Activated CD4-positive, alpha-beta T cell treated with anti-CD3 and anti-CD28 coated beads, Interleukin-10, Interleukin-2, amounts not matched to agents 100 ng/mL and 50 ng/mL, durations not matched to agents 16 hours and 8 hours (primary cell): ENCODE measurements around the gene OR8G1.
"Not testable (repeated sequence)": the region's sequence is repeated elsewhere in the genome, so short reads cannot be mapped to it uniquely, and the experiment has no call there.

ENCODE experiments used
- DNase-seq: peaks from one replicate; pipeline ENCODE4 v3.0.0-alpha.2; 2020

OR8G1 gene

GRCh38 chr11:124249869-124250268, 9.0 kb downstream of the OR8G1 start:
- DNase-seq, result not testable (repeated sequence)

DNA sequence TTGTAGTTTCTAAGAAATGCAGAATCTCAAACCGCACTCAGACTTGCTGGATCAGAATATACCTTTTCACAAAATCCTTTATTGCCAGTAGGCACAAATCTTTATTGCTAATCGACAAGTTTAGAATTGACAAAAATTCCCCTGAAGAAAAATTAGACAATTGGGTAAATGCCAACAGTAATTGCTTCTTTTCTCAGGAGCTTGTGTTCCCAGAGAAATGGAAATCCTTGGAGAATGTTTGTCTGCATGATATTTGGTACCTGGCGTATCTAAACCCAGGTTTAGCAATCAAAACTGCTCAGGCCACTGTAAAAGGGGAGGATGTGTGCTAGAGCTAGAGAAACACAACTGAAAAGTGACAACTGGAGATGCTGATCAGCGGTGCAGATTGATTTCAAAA, 15.2 kb downstream of the OR8G1 start, which contains the start of gene OR8G5:
TSS of gene OR8G5 (plus strand) at position 301 of the 400 bp plus-strand sequence. CDS start 8,556 bp downstream, outside the sequence.
- DNase-seq, result no peak

DNA sequence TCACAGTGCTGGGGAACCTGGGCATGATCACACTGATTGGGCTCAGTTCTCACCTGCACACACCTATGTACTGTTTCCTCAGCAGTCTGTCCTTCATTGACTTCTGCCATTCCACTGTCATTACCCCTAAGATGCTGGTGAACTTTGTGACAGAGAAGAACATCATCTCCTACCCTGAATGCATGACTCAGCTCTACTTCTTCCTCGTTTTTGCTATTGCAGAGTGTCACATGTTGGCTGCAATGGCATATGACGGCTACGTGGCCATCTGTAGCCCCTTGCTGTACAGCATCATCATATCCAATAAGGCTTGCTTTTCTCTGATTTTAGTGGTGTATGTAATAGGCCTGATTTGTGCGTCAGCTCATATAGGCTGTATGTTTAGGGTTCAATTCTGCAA, 24.1 kb downstream of the OR8G1 start:
- not testable (repeated sequence) for DNase-seq

DNA sequence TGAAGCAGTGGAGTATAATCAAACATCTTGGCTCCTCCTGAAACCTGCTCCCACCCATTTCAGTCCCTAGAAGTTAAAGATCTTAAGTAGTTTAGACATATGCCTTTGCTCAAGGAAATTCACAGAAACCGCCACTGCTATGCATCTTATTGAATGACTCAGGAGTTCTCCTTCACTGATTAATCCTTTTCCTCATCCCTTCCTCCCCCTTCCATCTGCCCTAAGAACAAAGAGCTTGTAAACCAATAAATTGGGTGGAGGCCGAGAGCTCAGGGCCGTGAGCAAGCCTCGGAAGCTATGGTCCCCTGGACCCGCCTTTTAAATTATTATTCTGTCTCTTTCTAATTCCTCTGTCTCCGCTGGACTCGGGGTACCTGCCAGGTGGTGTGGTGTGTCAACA, 30.0 kb downstream of the OR8G1 start:
- not testable (repeated sequence) for DNase-seq

GRCh38 chr11:124274000-124274399, 33.1 kb downstream of the OR8G1 start:
- DNase-seq, result no peak

GRCh38 chr11:124276081-124276480, 35.2 kb downstream of the OR8G1 start:
- DNase-seq, result peak; percentile 49

GRCh38 chr11:124277207-124277606, 36.3 kb downstream of the OR8G1 start:
- no peak for DNase-seq

- DNase-seq, result no peak
Measured at GRCh38 chr11:124277804-124278203, 36.9 kb downstream of the OR8G1 start.

DNA sequence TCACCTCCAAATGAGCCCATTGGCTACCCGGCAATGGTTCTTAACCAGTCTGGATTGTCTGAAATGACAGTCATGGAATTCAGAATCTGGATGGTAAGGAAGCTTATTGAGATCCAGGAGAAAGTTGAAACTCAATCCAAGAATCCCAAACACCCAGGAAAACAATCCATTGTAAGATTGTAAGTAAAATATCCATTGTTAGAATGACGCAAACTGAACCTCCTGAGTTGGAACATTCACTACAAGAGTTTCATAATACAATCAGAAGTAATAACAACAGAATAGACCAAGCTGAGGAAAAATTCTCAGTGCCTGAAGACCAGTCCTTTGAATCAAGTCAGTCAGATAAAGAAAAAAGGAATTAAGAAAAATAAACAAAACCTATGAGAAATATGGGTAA, 37.4 kb downstream of the OR8G1 start:
- no peak for DNase-seq

GRCh38 chr11:124285610-124286344, 44.9 kb downstream of the OR8G1 start:
- DNase-seq, result no peak

- DNase-seq, result no peak
Measured at GRCh38 chr11:124294687-124295086, 53.8 kb downstream of the OR8G1 start.

GRCh38 chr11:124296016-124296415, 55.1 kb downstream of the OR8G1 start:
- no peak for DNase-seq

GRCh38 chr11:124297921-124298320, 57.0 kb downstream of the OR8G1 start:
- DNase-seq, result no peak

DNA sequence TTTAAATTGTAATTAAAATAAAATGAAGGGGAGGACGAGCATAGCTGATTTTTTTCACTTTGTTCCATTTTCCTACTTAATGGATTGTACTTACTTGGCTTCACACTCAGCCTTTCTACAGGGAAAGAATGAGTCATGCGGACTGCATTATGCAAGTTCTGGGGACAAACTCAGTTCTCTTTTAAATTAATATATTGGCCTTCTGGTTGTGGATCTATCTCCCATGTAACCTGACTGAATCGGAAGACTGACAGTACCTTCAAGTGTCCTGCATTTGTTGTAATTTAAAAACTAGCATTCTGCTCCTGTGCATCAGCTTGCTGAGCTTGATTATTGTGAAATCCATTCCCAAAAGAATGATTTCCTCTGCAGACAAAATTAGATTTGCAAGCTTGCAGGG, 60.7 kb downstream of the OR8G1 start:
- no peak for DNase-seq

- DNase-seq, result no peak
Measured at GRCh38 chr11:124302347-124303125, 61.6 kb downstream of the OR8G1 start.
